HepG2 (cell line): ENCODE results near the gene MYADML2. TPM values are rescaled to one million over a fixed set of nuclear protein-coding genes. Genes with fewer than 3 reads are reported as not detected.

ENCODE experiments used
- AGO2 ChIP-seq: fragments of 200-400 bp; formaldehyde crosslinking; optimal IDR thresholded peaks from 2 replicates; pipeline ENCODE3; 2017; ENCODE audit warnings: mild to moderate bottlenecking, low read depth, low read length, moderate library complexity
- ARNTL ChIP-seq: sonication (generic); formaldehyde crosslinking; IDR thresholded peaks from 2 replicates; pipeline ENCODE4 v1.4.0; 2020; ENCODE audit warnings: mild to moderate bottlenecking, missing genetic modification reagents
- BORCS8-MEF2B ChIP-seq: sonication (generic); formaldehyde crosslinking; IDR thresholded peaks from 2 replicates; pipeline ENCODE4 v1.8.0; 2022; ENCODE audit warnings: mild to moderate bottlenecking, missing genetic modification reagents
- BRCA1 ChIP-seq: sonication (generic); formaldehyde crosslinking; IDR thresholded peaks from 2 replicates; pipeline ENCODE4 v1.4.0; 2020; ENCODE audit warnings: missing genetic modification reagents
- DMAP1 ChIP-seq: IDR thresholded peaks from 2 replicates; pipeline ENCODE4 v1.6.1; 2016
- DZIP1 ChIP-seq: sonication (generic); formaldehyde crosslinking; IDR thresholded peaks from 2 replicates; pipeline ENCODE4 v1.5.0; 2020; ENCODE audit warnings: mild to moderate bottlenecking, missing genetic modification reagents
- GRHL1 ChIP-seq: sonication (generic); formaldehyde crosslinking; conservative IDR thresholded peaks from 2 replicates; pipeline ENCODE4 v1.8.0; 2022; ENCODE audit warnings: missing genetic modification reagents
- HDAC6 ChIP-seq: fragments of 200-600 bp; sonication (generic); IDR thresholded peaks from 2 replicates; pipeline ENCODE4 v1.7.0; 2017; ENCODE audit warnings: mild to moderate bottlenecking, antibody characterized with exemption, low read length, low read depth
- KDM1A ChIP-seq: IDR thresholded peaks from 2 replicates; pipeline ENCODE4 v1.6.1; 2016; ENCODE audit warnings: missing compliant biosample characterization
- MBD4 ChIP-seq: IDR thresholded peaks from 2 replicates; pipeline ENCODE4 v1.6.1; 2012; ENCODE audit warnings: low read length, inconsistent platforms, borderline replicate concordance
- NFATC3 ChIP-seq: sonication (generic); formaldehyde crosslinking; IDR thresholded peaks from 2 replicates; pipeline ENCODE4 v1.5.1; 2020; ENCODE audit warnings: mild to moderate bottlenecking, missing genetic modification reagents
- NFYC ChIP-seq: IDR thresholded peaks from 2 replicates; pipeline ENCODE4 v1.6.1; 2016; ENCODE audit warnings: missing genetic modification reagents, missing compliant biosample characterization
- ONECUT2 ChIP-seq: sonication (generic); formaldehyde crosslinking; IDR thresholded peaks from 2 replicates; pipeline ENCODE4 v1.4.0; 2020; ENCODE audit warnings: missing genetic modification reagents
- TCF7L2 ChIP-seq: IDR thresholded peaks from 2 replicates; pipeline ENCODE4 v1.6.1; 2011; ENCODE audit warnings: mild to moderate bottlenecking, low read depth, low read length, moderate library complexity
- TSC22D2 ChIP-seq: sonication (generic); formaldehyde crosslinking; IDR thresholded peaks from 2 replicates; pipeline ENCODE4 v1.5.1; 2020; ENCODE audit warnings: missing genetic modification reagents, mild to moderate bottlenecking, borderline replicate concordance
- ZFAT ChIP-seq: sonication (generic); formaldehyde crosslinking; conservative IDR thresholded peaks from 2 replicates; pipeline ENCODE4 v1.8.1; 2023; ENCODE audit warnings: missing genetic modification reagents, inconsistent platforms
- ZFYVE20 ChIP-seq: sonication (generic); formaldehyde crosslinking; IDR thresholded peaks from 2 replicates; pipeline ENCODE4 v1.8.0; 2023; ENCODE audit warnings: low read depth, mild to moderate bottlenecking, moderate library complexity, missing genetic modification reagents, borderline replicate concordance
- ZNF12 ChIP-seq: sonication (generic); formaldehyde crosslinking; IDR thresholded peaks from 2 replicates; pipeline ENCODE4 v1.5.0; 2020; ENCODE audit warnings: missing genetic modification reagents
- ZNF124 ChIP-seq: sonication (generic); formaldehyde crosslinking; IDR thresholded peaks from 2 replicates; pipeline ENCODE4 v1.4.0; 2020; ENCODE audit warnings: missing genetic modification reagents
- ZNF256 ChIP-seq: sonication (generic); formaldehyde crosslinking; conservative IDR thresholded peaks from 2 replicates; pipeline ENCODE4 v1.4.0; 2020; ENCODE audit warnings: missing genetic modification reagents
- ZNF34 ChIP-seq: sonication (generic); formaldehyde crosslinking; IDR thresholded peaks from 2 replicates; pipeline ENCODE4 v1.4.0; 2020; ENCODE audit warnings: mild to moderate bottlenecking, missing genetic modification reagents, borderline replicate concordance
- ZNF747 ChIP-seq: sonication (generic); formaldehyde crosslinking; IDR thresholded peaks from 2 replicates; pipeline ENCODE4 v1.8.1; 2023; ENCODE audit warnings: missing genetic modification reagents, mild to moderate bottlenecking, borderline replicate concordance
- ZNF83 ChIP-seq: sonication (generic); formaldehyde crosslinking; IDR thresholded peaks from 2 replicates; pipeline ENCODE4 v1.4.0; 2020; ENCODE audit warnings: missing genetic modification reagents, mild to moderate bottlenecking, borderline replicate concordance
- ZNF841 ChIP-seq: sonication (generic); formaldehyde crosslinking; IDR thresholded peaks from 2 replicates; pipeline ENCODE4 v1.8.1; 2023; ENCODE audit warnings: missing genetic modification reagents, borderline replicate concordance
- ZSCAN12 ChIP-seq: sonication (generic); formaldehyde crosslinking; IDR thresholded peaks from 2 replicates; pipeline ENCODE4 v1.9.0; 2021; ENCODE audit warnings: mild to moderate bottlenecking, missing genetic modification reagents
- polyA plus RNA-seq, 8 experiments: library from polyadenylated mRNA; depleted of rRNA in 3 of 8; stranded (reverse) in 7 of 8; unstranded in 1 of 8; fragments of >200 nt; fragmentation: Illumina TruSeq in 4 of 8; extraction: Trizol in 4 of 8; gene quantifications; 2 replicates each; pipeline versions ENCODE4 v1.2.1 to v1.2.3, GENCODE V29; 2011 to 2016; ENCODE audit warnings: low read depth in 4 of 8, missing spikeins in 1 of 8, mixed read lengths in 1 of 8; ENCODE audit not compliant: insufficient read depth in 1 of 8
- total RNA-seq, 5 experiments: library from RNA; depleted of rRNA; stranded (reverse); fragments of >200 nt; fragmentation: Illumina TruSeq; extraction: Trizol; gene quantifications; 2 replicates each; pipeline ENCODE4 v1.2.3, GENCODE V29; 2016; ENCODE audit warnings: low read depth in 1 of 5

Gene MYADML2
- total and polyA plus RNA-seq, 2 of the 13 experiments (the other 11 are each of a cell fraction or from before 2014, with no cell fraction given): not detected

- TF ChIP-seq BORCS8-MEF2B (CRISPR knock-in tag) (no peak; the same call in 1 of the 2 replicates), KDM1A (CRISPR knock-in tag) (no peak), ZNF841 (no peak), ONECUT2 (CRISPR knock-in tag) (no peak), ZNF12 (CRISPR knock-in tag) (no peak), TCF7L2 (no peak), NFYC (CRISPR knock-in tag) (peak; percentile 45), DMAP1 (CRISPR knock-in tag) (peak; percentile 46; the same call in 1 of the 2 replicates), ZSCAN12 (CRISPR knock-in tag) (no peak), ZFYVE20 (CRISPR knock-in tag) (no peak), AGO2 (peak; percentile 70), ZNF256 (CRISPR knock-in tag) (no peak), GRHL1 (CRISPR knock-in tag) (no peak), ZFAT (CRISPR knock-in tag) (no peak), HDAC6 (no peak), ZNF34 (CRISPR knock-in tag) (no peak), MBD4 (no peak), DZIP1 (peak; percentile 26; the same call in 1 of the 2 replicates), ZNF747 (CRISPR knock-in tag) (peak; percentile 44; the same call in 1 of the 2 replicates), ZNF124 (CRISPR knock-in tag) (peak; percentile 68), ARNTL (CRISPR knock-in tag) (peak; percentile 62; the same call in 1 of the 2 replicates), NFATC3 (CRISPR knock-in tag) (peak; percentile 29; the same call in 1 of the 2 replicates), ZNF83 (no peak), TSC22D2 (CRISPR knock-in tag) (0 out of 2 replicates have a peak, but pooled peaks have one; percentile 5), BRCA1 (CRISPR knock-in tag) (0 out of 2 replicates have a peak, but pooled peaks have one; percentile 47)
Observed at GRCh38 chr17:81926451-81927151, 20.4 kb downstream of the MYADML2 start (continued).
